RPMI8226 (cell line): Measurements from ENCODE around the gene WWOX.

Source experiments
- DNase-seq: peaks from one replicate; pipeline ENCODE4 v3.0.0-alpha.2; 2015

Gene WWOX

DNA sequence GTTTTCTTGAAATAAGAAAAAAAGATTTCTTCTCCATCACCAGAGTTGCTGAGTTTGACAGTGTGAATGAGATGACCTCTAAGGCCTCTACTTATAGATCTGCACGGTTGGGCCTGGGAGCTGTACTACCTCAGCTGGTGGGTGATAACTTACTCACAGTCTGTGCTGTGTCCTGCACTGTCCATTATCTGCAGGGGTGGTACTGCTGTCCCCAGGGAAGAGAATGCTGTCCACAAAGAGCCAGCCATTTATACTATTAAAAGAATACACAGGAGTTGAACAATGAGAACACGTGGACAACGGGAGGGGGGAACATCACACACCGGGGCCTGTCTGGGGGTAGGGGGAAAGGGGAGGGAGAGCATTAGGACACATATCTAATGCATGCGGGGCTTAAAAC lies 655.3 kb downstream of the WWOX start:
- DNase-seq: no peak

DNA sequence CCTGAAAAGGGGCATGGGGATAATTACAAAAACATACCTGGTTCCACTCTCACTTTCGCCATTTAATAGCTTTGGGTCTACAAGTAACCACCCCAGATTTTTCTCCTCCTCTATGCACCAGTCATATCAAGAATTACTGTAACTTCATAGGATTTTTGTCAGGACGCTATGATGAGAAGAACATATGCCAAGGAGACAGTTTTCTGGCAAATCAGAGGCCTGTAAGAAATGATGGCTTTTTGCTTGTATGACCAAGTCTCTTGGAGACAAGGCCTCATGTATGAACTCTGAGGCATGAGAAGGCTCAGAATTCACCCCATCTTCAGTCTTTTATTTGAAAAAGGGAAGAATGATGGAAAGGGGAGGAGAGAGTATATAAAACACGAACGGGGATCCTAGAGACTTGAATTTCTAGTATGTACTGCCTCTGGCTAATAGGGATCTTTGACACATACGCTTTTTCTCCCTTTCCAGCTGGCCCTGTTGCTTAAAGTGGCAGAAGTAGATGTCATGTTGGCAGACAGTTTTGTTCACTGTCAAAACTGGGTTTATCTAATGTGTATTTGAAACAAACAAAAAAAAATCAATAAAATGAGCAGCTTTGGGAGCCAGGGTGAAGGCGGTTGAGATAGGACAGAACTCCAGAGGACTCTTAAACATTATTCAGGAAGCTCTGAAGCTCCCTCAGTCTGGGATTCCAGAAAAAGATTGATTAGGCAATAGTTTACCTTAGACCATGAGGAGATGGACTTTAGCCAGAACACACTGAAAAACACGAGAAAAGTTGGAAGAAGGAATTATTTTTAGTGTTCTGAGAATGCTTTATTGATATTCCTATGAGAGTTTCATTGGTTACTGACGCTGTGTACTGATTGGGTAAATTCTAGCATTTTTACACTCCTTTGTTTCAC lies 656.6 kb downstream of the WWOX start:
- DNase-seq: no peak

DNA sequence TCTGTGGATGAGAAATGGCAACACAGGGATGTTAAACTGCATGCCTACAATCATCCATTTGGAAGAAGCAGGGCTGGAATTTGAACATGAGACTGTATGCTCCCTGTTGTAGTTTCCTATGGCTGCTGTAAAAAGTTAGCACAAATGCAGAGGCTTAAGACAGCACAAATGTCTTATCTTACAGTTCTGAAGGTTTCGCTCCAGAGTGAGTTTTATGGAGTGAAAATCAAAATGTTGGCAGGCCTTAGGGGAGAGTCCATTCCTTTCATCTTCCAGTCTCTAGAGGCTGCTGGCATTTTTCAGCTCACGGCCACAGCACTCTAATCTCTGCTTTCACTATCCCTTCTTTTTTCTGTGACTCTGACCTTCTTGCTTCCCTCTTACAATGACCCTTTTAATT lies 660.1 kb downstream of the WWOX start:
- DNase-seq: no peak

DNA sequence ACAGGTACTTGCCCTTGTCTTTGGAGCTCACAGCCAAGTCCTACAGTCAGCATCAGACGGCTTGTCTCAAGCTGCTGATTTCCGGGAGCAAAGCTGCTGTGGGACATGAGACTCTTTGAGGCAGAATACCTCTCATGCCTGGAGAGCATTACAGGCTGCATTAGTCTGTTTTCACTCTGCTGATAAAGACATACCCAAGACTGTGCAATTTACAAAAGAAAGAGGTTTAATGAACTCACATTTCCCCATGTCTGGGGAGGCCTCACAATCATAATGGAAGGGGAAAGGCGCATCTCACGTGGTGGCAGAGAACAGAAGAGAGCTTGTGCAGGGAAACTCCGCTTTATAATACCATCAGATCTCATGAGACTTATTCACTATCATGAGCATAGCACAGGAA lies 661.2 kb downstream of the WWOX start:
- DNase-seq: no peak

DNA sequence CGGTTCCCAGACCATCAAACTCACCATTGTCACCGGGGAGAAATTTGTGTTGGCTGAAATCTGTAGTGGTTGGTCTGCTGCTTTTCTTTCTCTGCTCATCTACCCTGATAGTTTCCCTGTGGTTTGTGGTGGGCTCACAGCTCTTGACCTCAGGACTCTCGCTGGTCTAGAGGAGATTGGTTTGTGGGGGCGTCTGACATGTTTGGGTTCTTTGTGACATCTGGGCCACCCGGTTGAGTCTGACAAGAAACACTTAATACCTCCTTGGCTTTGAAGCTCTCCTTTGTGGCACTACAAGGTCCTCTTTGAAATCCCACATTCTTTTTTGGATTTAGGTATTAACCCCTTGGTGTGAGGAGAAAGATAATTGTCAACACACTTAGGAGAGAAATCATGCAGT lies 662.0 kb downstream of the WWOX start:
- DNase-seq: no peak

DNA sequence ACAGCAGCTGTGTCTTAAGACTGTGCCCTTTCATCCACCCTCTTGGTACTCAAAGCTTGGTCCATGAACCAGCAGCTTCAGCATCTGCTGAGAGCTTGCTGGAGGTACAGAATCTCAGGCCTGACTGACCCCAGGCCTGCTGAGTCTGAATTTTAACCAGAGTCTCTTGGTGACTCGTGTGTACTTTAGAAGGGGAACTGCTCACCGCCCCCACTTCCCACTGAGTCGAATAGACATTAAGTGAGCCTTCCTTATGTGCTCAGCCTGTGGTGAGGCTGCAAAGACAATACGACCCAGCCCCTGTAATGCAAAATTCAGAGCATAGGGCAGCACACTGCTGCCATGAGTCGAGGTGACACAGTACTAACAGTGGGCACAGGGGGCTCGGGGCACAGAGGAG lies 662.8 kb downstream of the WWOX start:
- DNase-seq: no peak

DNA sequence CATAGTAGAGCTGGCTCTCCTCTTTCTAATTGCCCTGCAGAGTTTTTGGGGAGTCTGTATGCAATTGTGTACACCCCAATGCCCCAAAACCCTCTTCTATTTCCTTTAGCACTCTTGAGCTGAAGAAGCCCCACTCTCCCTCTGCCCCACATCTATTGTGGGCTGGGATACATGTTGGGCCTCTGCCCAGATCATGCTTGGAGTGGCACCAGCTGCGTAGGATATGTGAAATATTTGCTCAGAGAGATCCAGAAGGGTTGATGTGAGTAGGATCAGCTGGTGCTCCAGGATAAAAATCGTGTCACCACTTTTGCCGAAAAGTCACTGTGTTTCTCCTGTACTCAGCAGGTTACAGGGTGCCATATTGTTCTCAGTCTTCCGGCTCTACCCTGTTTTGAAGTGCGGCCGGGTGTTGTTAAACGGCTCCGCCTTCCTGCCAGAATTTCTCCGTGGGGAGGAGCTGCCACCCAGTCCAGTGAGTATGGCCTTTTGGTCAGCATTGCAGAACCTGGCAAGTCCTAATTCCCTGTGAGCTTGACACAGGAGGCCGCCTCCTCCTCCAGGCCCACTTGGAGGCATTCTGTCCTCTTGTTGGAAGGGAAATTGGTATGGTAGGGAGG lies 664.5 kb downstream of the WWOX start:
- DNase-seq: no peak

DNA sequence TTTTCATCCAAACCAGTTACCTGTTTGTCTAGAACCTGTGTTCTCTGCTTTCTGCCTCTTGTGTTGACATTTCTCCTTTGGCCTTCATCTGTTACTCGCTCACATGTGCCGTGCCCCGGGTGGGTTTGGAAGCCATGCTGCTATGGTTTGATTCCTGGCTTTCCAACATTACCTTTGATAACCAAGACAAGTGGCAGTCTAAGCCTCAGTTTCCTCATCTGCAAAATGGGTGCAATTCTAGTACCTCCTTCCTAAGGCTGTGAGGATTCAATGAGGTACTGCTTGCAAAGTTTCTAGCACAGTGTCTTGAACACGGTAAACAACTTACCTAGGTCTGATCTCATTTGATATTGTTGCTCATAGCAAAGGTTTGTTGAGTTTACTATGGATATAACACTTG lies 665.0 kb downstream of the WWOX start:
- no peak for DNase-seq

DNA sequence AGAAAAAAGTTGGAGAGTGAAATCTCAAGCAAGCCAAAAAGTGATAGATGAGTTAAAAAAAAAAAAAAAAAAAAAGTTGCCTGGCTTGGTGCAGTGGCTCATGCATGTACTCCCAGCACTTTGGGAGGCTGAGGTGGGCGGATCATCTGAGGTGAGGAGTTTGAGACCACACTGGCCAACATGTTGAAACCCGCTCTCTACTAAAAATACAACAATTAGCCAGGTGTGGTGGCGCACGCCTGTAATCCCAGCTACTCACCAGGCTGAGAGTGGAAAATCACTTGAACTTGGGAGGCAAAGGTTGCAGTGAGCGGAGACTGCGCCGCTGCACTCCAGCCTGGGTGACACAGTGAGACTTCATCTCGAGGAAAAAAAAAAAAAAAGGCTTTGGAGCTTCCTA lies 668.8 kb downstream of the WWOX start:
- DNase-seq: no peak

DNA sequence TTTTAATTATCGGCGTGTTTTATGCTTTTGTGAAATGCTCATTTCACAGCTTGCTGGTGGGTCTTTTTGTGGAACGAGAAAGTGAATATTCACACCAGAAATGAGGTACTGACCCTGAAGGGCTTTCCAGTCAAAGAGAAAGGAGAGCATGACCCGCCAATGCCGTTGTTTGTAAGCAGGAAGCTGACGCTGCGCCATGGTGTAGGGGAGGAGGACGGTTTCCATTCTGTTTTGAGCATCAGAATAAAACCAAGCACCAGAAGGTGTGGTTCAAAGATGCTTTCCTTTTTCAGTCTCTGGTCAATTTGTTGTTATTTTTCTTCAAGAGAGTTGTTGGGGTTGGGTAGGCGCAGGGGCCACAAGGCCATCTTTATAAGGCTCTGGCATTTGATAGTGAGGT lies 669.3 kb downstream of the WWOX start:
- no peak for DNase-seq

DNA sequence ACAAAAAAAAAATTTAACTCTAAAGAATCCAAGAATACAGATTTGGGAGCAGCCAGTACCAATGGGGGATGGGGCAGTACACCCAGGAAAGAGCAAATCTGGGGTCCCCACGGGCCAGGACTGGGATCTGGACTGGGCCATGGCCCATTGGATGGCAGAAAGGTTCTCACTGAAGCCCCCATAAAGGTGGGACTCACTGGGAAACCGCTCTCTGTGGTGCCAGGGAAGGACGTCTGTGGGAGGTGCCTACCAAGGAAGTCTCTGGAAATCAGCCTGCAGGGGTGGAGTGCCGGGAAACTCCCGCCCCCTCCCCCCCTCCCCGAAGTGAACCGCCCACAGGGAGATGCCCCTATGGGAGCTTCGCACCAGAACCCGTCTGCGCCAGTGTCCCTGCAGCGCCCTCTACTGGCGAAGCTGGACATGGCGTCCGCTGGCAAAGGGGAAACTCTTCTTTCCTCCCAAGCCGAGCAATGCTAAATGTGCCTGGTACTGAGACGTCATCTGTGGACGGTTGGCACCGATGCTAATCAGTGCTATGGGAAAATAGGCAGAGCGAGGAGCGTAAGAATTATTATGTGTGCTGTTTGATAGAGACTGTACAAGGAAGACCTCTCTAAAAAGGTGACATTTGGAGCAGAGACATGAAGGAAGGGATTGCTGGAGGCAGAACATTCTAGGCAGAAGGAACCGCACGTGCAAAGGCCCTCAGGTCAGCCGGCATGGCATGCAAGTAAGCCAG lies 671.1 kb downstream of the WWOX start:
- peak; percentile 61 for DNase-seq

DNA sequence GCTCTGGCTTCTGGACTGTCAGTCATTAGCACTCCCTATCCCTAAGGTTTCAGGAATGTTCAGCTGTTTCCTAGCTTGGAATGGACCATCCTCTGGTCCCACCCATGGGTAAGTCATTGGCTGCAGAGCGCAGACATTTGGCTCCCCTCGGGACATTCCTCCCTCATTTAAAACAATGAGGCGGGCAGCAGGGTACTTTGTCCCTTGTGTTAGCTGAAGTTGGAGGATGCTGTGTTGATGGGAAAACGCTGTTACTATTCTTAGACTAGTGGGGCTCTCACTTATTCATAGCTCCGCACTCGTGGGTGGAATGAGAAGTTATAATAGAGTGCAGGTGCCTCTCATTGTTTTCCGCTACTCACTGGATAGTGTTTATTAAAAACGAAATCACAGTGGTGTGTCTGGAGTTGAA lies 673.8 kb downstream of the WWOX start:
- no peak for DNase-seq

DNA sequence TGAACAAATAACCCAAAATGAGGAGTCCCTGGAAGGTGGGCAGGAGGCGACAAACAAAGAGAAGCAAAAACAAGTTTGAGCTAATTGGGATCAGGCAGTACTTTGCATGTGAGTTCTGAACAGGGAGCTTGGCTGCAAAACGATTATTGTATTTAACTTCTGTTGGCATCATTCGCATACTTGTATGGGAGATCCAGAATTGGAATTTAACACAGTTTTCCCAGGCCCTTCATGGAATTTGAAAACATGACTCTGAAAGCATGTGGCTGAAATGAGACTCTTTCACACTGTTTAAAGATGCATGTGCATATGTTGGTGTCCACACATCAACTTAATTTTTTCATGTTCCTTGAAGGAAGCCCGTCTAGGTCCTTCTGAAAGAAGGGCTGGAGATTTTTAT lies 674.3 kb downstream of the WWOX start:
- no peak for DNase-seq

DNA sequence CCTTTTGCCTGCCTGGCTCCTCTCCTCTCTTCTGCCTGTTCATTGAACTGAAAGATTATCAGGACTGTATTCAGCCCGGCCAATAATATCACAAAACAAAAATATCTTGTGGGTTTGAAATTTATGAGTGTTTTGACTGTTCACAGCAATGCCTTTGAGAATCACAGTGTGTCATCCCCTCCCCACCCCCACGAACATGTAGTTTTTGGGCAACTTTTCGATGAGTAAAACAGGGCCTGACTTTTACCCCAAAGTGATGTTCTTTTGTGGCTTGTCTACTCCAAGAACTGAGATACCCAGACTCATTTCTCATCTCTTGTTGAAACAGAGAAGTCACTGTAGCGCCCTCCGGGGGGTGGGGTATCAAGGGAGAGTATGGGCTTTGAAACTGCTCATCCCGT lies 675.7 kb downstream of the WWOX start:
- DNase-seq: no peak

DNA sequence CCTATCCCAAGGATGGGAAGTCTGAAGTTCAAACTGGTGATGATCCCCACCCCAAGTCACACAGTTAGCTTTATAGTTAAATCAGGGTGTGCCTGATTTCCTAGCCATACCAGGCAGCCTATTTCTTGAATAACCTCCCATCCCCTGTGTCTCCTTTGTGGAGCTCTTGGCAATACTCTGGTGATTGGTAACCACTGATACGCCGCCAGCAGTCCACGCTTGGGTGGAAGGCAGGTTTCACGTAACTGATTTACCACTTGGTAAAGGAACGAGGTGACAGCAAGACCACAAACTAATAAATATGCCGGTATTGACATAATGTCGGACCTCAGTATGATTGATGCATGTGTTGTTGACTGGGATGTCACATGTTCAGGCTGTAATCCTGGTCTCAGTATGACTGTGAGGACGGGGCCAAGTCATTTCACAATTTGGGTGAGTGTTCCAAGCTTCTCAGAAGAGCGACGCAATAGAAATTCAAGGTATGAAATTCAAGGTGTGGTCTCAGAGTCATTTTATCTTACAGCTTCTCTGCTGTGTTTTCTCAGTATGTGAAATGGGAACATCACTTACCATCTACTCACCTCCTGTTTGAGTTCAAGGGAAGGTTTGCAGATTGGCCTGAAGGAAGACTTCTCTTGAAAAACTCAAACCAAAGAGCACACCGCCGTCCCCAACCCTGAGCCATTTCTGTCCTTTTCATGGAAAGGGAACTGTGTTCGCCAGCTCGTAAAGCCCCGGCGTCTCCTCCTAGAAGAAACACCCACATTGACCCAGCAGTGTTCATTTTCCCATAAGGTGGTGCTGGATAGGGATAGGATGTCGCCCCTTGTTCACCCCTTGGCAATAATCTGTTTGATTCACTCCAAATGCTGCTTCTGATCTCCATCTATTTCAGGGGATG lies 678.9 kb downstream of the WWOX start:
- no peak for DNase-seq

DNA sequence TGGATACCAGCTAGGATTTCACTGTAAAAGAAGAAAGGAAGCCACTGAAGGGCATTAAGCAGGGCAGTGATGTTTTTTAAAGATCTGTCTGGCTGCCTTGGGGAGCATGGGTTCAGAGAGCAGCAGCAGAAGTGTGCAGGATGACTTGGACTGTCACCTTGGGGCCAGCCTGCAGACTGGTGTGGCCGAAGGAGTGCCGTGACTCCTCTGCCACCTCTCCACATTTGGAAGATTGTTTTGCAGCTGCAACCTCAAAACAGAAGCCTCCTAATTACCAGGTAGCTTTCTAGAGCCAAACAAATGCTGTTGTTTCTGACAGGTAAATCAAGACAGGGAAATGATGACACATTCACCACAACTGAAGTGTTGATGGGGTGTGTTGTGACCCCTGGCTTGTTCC lies 681.4 kb downstream of the WWOX start:
- no peak for DNase-seq

DNA sequence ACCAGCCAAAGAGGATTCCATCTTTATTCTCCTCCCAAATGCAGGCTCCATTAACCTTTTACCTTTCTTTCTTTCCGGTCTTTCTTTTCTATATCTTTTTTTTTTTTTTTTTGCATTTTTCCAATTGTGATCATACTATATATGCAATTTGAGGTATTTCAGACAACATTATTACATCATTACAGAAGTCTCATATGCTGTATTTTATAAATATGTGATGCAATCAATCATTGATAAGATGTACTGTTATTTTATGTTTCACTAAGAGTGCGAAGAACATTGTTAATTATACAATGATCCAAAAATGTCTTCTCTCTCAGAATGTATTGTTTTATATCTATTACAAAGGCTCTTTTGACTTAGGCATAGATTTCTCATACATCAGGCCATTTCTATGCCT lies 683.1 kb downstream of the WWOX start:
- DNase-seq: no peak

DNA sequence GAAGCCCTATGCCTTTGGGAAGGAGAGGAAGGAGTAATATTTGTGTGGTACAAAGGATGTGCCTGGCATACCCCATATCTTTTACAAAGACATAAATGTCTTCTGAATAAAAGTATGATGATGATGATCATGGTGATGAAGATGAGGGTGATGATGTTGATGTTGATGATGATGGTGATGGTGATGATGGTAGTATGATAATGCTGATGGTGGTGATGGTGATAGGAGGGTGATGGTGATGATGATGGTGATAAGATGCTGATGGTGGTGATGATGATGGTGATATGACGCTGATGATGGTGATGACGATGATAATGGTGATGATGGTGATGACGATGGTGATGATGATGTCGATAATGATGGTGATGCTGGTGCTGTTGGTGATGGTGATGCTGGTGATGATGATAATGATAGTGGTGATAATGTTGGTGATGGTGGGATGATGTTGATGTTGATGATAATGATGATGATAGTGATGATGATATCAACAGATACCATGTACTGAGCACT lies 684.2 kb downstream of the WWOX start:
- no peak for DNase-seq

DNA sequence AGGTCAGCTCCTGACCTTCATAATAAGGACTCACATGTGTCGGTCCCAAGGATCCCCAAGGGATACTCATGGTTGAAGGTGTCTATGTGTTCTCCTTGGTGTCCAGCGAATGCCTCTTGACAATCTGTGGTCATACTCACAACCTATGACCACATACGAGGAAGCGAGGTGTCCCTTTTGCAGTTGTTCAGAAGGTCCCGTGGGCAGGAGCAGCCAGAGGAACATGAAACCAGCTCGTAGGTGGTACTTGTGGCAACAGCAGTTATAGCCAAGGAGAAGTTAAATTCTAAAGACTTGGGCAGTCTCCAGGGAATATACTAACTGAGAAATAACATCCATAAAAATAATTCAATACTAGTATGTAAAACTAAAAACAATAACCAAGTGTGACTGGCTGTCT lies 685.3 kb downstream of the WWOX start:
- no peak for DNase-seq

DNA sequence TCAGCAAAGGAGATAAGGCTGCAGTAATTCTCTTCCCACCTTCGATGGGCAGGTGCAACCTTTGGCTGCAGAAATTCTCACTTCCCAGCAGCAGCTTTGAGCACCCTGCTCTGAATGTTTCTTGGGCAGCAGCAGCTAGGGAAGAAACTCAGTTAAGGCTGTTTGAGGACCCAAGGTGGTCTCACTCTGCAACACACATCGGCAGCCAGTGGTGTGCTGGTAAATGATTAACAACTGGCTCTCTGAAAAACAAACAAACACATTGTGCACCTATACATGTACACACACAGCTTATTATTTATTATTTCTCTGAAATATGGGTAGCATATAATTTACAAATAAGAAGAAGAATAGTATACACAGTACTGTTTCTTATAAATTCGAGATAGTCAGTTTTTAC lies 685.8 kb downstream of the WWOX start:
- no peak for DNase-seq

DNA sequence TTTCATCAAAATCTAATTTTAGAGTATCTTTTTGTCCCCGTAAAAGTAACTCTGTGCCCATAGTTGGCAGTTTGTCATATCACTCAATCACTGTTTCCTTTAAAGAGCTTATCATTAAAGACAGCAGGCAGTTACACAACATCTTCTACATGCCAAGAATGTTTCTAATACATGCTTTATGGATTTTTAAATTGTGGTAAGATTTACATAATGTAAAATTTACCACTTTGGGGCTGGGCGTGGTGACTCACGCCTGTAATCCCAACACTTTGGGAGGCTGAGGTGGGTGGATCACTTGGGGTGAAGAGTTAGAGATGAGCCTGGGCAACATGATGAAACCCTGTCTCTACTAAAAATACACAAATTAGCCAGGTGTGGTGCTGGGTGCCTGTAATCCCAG lies 687.2 kb downstream of the WWOX start:
- no peak for DNase-seq

DNA sequence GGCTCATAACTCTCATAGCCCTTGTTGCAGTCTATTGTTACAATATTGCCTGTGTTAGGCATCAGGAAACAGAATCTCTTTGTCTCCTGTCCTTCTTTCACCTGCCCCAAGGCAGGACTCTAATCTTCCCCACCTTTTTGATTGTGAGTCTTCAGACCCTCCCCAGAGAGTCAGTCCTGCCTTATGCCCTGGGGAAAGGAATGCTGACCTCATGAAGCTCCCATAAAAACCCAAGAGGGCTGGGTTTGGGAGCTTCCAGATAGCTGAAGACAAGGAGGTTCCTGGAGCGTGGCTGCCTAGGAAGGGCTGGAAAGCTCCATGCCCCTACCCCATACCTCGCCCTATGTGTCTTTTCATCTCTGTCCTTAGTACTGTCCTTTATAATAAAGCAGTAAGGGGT lies 688.8 kb downstream of the WWOX start:
- no peak for DNase-seq

DNA sequence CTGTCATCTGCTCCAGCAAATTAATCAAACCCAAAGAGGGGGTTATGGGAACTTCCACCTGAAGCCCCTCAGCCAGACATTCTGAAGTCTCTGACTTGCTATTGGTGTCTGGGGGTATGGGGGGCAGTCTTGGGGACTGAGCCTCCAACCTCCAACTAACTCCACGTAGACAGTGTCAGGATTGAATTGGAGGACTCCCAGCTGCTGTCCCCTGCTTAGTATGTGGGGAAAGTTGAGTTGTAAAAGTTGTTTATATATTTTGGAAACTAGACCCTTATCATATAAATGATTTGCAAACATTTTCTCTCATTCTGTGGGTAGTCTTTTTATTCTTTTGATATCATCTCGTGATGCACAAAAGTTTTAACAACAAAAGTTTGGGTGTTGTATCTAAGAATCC lies 689.2 kb downstream of the WWOX start:
- DNase-seq: no peak
